ENCODE measurements around the gene MYO1G.

- TF ChIP-seq CTCF (IDR thresholded peaks at IDR 0.05): no peak
- no peak for TF ChIP-seq EZH2 (IDR thresholded peaks at IDR 0.05)
Observed at GRCh38 chr7:44987996-44988395, 9.2 kb upstream of the MYO1G start.

Data from neural progenitor cell (in vitro differentiated cells).